GM21825 (cell line): ENCODE results near the gene TRPV6.

Experiments
- ATAC-seq: cut with Tn5 transposase; IDR thresholded peaks from one replicate; pipeline ENCODE4 v1.9.1; 2021; ENCODE audit warnings: mild to moderate bottlenecking, moderate library complexity; ENCODE audit not compliant: unreplicated experiment

TRPV6 gene

DNA sequence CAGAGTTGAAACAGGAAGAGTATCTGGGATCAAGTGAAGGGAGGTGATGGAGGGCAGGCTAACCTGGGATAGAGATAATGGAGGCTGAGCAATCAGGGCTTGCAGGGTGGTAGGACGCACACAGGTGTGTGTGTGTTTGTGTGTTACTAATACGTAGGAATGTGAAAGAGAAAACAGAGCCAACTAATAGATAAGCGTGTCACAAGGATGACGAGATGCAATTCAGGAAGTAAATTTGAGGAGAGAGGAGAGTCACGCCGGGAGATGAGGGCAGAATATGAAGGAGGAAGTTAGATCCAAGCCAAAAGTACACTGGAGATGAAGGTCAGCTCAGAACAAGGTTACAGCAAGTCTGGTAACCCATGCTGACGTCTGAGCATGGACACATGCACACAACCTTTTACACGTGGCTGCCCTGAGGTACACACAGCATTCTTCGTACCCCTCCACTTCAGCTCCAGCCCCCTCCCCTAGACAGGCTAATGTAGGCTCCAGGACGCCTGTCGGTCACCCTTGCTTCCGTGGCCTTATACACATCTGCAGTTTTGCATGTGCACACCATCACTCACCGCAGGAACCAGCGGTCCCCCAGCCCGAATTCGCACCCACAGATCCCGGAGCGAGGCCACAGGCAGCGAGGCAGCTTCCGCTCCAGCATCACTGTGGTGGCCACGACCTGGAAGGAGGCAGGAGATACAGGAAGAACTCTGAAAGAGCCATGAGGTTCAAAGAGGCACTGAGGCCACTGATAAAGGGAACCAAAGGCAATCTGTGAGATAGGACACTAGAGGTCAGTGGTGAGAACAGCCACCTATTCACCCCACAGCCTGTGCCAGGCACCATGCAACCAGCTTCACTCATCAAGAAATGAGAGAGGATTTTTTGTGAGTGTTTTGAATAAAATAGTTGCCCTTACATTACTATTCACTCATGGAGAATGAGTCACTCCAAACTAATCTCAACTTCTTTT, 23.7 kb upstream of the TRPV6 start:
- ATAC-seq, result no peak

DNA sequence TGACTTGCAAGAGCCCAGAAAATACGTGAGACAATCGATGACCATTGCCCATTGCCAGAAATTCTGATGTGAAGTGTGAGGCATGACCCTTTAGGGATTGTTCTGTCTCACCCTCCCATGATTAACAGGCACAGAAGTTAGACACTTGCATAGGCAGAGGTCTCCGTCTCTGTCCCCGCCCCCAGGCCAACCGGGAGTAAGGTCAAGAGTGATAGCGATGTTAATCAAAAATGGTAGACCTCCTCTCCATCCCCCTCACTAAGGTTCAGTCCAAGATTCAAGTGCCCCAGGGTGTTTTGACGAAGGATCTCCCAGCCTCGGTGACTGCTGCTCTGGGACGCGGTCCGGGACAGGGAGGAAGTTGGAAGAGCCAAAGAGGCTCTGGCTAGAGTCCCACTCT, 22.7 kb upstream of the TRPV6 start:
- no peak for ATAC-seq

DNA sequence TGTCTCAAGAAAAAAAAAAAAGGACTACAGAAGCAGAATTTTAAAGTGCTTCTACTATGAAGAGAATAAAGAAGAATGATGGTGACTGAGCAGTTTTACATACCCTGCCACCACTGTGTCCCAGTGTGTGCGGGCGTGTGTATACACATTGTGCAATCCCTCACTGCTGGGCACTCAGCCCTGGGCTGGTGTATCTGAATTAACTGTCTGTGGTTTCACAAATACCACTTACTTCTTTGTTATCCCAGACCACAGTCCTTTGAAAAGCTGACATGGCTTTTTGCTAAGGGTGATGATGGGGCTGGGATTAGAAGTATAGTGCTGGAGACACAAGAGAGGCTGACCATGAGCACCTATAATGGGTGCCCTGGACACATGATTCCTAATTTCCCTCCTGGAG, 21.1 kb upstream of the TRPV6 start:
- ATAC-seq, result no peak

DNA sequence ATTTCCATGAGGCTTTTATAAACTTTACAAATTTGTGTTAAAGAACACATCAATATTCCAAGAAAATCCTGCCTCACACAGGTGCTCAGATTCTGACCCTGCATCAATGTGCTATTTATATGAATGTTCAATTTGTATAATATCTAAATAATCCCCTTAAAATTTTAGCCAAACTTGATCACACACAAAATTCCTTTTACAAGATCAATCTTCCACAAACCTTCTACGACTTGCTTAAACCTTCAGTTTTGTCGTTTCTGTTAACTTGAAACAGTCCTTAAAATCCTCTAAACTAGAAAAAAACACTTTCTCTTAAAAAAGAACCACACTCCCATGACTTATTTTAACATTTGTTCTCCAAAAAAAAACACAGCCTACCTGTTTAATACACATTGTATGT, 20.2 kb upstream of the TRPV6 start:
- ATAC-seq, result no peak

DNA sequence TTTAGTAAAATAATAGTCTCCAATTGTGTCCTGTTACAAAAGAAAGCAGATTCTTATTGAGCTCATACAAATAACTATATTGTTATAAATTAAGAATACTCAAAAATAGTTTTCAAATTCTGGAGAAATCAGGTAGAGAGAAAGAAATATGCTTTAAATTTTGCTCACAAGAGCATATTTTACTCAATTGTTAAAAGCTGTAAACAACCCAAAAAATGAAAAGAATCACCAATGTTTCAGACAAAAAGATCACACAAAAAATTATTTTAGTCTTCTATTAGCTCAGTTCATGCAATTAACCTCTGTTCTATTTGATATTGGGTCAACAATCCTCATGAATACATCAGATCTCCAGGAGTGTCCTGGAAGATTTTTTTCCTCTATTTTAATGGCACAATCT, 18.6 kb upstream of the TRPV6 start:
- no peak for ATAC-seq

DNA sequence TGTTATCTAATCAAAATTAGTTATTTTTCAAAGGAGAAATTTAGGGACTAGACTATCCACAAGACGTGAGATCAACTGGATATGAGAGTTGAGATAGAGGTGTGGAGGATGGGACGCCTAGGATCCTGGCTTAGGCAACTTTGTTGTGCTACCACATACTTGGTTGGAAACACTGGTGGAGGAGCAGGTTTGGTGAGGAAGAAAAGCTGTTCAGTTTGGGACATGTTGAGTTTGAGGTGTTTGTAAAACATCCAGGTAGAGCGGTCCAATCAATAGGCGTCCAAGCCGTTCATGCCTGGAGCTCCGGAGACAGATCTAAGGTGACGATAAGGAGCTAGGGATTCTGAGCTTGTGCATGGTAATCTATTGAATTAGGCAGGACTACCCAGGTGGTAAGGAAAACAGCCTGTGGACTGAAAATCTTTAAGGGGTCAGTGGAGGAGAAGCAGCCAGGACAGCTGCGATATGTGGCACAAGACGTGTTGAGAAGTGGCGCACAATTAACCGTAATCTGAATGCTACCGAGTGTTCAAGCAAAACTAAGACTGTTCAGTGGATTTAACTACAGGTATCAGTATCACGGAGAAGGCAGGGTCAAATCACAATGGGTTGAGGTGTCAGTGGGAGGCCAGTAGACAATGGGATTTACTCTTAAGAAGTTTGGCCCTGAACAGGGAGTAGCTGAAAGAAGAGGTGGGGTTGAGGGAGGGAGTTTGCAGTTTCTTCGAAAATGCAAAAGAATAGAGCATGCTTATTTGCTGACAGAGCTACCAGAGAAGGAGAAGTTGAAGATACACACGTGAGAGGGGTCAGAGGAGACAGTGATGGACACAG, 16.1 kb upstream of the TRPV6 start:
- ATAC-seq, result no peak

DNA sequence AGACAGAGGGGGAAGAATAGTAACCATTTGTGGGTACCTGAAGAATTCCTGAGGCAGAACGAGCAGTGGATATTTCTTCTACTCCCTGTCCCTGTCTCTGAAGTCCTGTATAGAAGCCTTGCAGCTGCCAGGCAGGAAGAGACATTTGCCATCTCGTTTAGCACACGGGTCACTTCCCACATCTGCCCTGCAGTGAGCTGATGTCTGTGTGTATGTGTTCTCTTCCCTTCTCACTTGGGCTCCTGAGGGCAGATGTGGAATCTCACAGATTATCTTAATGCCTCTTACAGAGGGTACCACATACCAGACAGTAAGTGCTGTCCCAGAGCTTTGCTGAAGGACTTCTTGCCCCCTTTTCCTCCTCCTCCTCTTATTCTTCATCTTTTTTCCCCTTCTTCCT, 14.1 kb upstream of the TRPV6 start:
- ATAC-seq, result no peak

DNA sequence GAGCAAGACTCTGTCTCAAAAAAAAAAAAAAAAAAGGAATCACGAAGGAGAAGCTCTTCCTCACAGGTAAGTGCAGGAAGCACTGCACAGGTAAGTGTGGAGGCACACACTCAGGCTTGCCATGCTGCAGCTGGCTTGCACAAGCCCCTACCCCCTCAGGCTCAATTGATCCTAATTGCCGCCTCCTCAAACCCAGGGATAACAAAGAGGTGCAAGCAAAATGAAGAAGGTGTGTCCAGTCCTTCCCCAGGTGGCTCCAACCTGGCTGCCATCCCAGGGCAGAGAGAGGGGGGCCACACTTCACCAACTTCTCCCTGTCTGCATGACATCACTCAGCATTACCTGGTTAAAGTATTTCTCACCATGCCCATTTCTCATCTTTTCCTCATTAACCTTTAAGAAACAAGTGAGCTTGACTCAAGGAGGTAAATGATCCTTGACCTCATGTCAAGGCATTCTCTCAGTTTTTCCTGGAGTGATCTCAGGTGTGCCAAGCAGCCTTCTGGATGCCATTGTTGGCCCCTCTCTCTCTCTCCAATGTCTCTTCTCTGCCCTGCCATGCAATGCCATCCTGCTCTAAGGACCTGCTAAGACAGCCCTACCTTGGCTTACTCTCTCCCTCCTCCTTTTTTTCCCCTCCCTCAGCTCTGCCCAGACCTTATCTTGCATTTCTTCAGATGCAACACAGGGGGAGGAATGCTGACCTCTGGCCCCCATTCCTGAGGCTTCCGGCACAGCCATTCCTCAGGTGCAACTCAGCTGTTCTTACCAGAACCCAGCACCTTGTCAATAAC, 13.0 kb upstream of the TRPV6 start:
- ATAC-seq, result no peak

DNA sequence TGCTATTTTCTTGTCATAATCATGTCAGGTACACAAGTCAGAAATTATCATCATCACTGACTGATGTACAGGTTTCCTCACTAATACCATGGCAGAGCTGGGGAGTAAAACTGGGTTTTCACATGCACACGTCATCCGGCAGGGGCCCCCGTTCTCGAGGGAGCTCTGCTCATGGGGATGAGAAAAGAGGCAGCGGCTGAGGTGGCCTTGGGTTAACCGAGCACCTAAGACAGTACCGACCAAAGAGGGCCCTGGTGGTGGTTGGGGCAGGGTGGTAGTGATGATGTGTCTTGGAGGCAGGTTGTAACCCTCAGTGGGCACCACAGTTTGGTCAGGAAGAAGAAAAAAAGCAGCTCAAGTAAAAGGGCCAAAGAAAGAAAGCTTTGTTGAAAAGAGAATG, 12.1 kb upstream of the TRPV6 start:
- no peak for ATAC-seq

DNA sequence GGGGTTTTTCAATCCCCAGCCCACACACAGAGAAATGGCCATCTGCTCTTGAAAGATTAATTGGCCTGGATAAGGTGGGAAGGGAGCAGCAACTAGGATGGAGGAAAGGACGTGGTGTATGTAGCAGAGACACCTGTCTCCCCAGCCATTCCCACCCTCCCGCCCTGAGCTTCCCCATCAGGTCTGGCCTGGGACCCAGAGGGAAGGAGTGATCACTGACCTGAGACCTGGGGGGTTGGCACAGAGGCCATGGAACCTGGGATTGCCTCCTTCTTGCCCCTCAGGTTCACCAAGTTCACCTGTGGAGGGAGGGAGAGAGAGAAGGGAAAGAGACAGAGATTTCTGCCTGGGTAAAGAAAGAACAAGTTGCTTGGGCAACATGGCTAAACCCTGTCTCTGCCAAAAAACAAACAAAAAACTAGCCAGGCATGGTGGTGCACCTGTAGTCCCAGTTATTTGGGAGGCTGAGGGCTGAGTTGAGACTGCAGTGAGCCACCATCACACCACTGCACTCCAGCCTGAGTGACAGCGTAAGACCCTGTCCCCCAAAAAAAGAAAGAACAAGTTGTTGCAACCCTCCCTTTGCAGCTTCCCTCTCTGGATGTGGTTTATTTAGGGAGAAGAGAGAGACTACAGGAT, 11.3 kb upstream of the TRPV6 start:
- no peak for ATAC-seq

DNA sequence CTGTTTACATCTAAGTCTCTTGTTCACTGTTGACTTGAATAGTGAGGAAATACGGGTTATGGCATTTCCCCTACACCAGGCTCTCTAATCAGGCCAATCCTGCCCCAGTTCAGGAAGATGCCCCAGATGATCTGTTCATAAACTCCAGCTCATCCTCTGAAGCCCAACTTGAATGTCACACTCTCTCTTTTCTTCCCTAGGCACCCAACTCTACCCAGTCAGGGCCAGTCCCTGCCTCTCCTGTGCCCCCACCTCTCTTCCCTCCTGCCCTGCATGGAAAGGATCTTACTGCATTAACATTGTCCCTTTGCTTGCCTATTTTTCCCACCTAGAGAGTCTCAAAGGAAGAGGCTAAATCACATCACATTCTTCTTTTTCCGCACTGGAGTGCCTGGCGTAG, 10.6 kb upstream of the TRPV6 start:
- ATAC-seq, result no peak

DNA sequence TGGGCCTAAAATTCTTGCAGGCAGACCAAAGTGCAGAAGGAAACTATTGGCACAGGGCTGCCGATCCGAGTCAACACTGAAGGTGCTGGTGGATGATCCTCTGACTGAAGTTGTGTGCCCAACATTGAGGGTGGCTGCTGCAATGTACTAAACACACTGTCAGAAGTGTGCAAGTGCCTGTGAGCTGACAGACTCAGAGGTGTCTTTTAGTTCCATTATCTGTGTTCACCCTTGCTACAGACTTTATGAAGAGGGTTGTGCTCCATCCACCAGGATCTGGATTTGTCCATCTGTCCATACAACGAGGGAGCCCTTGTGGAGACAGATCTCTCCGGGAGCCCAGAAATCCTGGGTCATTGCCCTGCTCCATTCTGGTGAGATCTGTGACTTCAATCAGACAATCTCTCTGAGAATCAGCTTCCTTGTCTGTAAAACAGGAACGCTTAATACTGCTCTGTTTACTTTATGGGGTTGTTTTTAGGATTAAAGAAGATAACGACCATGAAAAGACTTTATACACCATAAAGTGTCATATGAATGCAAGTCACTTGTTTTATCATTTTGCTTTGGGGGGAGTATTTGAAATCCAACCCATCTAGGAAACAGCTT, 9.5 kb upstream of the TRPV6 start:
- ATAC-seq, result no peak

DNA sequence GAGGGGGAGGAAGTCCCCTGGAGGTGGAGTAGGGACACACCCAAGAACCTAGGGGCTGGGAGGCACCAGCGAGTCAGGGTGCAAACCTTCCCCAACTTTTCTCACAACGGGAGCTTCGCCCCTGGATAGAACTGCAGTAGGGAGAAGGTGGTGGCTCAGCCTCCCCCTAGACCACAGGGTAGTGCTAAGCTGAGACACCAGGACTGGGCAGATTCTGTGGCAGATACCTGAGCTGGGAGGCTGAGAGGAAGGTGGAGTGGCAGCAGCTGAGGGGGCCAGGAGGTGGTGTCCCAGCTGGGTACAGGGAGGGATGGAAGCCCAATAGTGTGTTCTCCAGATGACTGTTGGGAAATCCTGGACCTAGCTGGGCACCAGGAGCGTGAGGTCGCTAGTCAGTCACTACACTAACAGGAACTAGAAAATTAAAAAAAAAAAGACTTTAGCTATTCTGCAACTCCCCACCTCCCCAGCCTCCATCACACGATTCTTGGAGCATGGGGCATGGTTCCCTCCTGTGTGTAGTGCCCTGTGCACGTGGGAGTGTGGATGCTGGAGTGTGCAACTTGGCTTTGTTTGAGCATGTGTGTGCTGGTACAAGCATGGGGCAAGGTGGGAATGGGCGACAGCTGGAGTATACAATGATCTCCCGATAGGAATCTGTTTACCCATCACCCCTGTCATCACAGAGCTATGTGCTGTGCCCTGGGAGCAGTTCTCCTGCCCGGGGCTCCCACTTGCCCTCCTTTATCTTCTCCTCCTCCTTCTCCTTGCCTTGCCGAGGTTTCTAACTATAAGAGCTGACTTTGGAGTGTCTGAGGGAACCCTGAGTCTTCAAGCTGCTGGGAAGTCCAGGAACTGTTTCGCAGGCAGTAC, 8.8 kb upstream of the TRPV6 start:
- no peak for ATAC-seq

DNA sequence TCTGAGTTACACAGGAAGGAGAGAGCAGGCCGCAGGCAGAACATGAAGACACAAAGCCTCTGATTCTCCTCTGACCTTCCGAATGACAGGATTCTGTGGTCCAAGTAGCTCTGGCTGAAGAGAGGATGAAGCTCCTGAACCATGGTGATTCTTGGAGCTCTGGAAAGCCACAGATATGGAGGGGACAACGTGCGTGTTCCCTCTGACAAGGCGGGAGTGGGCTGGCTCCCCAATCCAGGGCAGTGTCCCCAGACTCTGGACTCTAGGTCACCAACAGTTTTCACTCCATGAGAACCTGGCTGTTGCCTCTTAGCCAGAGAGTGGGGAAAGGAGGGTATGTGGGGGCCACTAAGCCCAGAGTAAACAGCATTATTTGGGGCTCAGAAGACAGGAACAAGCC, 7.4 kb upstream of the TRPV6 start:
- ATAC-seq, result no peak

DNA sequence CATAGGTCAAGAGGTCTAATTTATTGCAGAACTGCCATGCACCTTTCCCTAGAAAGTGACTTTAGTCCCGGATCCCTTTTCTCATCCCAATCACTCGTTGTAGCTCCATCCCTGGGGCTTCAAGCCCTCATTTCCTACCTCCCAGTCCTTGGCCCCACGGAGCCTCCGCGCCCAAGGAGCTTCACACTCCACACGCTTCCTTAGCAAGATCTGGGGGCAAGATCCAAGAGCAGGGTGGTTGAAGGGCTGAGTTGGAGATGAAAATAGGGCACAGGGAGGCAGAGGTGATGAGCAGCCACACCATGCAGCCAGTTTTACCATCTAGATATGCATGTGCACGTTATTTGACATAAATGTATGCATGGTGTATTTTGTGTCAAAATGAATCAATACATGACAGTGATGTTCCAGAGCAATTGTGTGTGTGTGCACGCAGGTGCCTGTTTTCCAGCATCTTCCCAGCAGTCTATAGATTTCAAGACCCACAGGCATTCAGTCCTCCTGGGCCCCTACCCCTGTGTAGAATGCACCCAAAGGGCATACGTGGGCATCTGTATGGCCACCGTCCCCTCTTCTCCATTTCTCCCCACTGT, 6.0 kb upstream of the TRPV6 start:
- no peak for ATAC-seq

DNA sequence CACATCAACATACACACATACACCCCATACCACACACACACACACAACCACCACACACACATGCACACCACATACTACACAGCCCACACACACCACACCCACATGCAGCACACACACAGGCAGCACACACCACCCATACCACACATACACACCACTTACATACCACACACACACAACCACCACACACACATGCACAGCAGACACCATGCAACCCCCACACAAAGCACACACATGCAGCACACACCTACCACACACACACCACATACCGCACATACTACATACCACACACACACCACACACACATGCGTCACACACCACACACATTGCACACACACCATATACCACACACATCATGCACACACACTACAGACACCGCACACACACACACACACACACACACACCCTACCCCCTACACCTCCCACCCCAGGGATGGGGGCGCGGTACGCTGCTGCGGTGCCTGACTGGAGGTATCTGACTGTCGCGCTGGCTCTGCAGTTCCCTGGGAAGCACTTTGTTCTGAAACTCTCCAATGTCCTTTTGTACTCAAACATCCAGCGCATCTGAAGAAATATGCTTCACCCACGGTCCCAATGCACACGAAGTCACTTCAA, 5.4 kb upstream of the TRPV6 start:
- ATAC-seq, result no peak

DNA sequence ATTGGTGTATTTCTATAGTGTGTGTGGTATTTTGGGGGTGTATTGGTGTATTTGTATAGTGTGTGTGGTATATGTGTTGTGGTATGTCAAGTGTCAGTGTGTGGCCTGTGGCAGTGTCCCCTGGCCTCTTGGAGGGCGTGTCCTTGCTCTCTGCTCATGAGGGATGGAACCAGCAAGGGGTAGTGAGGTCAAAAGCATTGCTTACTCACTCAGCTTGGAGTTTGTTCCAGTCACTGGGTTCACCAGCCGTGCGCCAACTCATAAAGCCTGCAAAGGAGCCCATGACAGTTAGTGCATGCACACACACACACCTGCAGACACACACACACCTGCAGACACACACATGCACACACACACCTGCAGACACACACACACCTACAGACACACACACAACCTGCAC, 4.3 kb upstream of the TRPV6 start:
- ATAC-seq, result no peak

DNA sequence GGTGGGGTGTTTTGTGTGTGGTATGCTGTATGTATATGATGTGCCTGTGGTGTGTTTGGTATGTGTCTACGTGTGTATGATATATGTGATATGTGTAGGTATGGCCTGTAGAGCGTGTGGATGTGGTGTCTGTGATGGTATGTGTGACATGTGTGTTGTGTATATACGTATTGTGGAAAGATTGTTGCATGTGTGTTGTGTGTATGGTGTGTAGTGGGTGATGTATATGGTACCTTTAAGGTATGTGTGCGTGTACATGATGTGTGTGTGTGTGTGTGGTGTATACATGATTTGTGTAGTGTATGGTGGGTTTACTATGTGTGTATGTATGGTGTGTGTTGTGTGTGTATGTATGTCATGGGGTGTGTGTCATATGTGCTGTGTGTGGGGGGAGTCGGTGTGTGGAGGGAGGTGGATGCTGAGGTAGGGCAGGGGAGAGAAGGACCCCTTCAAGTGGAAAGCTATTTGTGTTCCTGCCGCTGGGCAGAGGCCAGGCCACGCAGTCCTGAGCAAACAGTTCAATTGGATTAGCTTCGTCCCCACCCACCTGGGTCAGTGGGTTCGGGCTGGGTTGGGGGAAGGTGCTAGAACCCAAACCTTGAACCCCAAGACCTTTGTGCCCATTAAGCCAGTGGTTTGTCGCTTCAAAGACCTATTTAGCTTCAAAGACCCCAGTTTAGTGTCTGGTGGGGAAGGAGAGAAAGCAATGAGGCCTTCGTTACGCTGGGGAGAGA, 1.9 kb upstream of the TRPV6 start:
- no peak for ATAC-seq
